Measurements from ENCODE around the gene ARHGEF10L. TPM values are rescaled to one million over a fixed set of nuclear protein-coding genes. Genes with fewer than 3 reads are reported as not detected.

Gene ARHGEF10L
- total and polyA plus RNA-seq, 8 donors = 36.2 to 104 (median 52.8) TPM

DNA sequence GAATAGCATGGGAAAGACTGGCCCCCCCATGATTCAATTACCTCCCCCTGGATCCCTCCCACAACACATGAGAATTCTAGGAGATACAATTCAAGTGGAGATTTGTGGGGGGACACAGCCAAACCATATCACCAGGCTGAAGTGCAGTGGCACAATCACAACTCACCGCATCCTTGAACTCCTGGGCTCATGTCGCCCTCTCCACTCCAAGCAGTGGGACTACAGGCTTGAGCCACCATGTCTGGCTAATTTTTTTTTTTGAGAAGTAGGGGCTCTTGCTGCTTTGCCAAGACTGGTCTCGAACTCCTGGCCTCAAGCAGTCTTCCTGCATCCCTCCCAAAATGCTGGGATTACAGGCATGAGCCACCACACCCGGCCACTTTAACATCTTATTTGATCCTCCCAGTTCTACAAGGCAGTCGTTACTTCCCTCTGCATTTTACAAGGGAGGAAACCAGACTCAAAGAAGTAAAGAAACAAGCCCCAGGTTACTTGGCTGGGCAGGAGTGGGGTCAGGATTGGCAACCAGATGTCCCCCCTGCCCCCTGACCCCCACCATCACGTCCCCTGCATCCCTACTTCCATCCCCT lies 188.7 kb downstream of the ARHGEF10L start:
- no peak for DNase-seq
- intact Hi-C loops (cut with DNase I) = no loop called here
- H3K4me3 ChIP-seq = no peak overlapping the region
- no peaks in the 10 kb centered on the region for H3K36me3 ChIP-seq
- no peak for ATAC-seq
- TF ChIP-seq, protein P1, sequence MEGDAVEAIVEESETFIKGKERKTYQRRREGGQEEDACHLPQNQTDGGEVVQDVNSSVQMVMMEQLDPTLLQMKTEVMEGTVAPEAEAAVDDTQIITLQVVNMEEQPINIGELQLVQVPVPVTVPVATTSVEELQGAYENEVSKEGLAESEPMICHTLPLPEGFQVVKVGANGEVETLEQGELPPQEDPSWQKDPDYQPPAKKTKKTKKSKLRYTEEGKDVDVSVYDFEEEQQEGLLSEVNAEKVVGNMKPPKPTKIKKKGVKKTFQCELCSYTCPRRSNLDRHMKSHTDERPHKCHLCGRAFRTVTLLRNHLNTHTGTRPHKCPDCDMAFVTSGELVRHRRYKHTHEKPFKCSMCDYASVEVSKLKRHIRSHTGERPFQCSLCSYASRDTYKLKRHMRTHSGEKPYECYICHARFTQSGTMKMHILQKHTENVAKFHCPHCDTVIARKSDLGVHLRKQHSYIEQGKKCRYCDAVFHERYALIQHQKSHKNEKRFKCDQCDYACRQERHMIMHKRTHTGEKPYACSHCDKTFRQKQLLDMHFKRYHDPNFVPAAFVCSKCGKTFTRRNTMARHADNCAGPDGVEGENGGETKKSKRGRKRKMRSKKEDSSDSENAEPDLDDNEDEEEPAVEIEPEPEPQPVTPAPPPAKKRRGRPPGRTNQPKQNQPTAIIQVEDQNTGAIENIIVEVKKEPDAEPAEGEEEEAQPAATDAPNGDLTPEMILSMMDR (IDR thresholded peaks at IDR 0.05) = no peak
- H3K27ac ChIP-seq = no peak overlapping the region
- no peaks in the 10 kb centered on the region for H3K27me3 ChIP-seq
- H3K9me3 ChIP-seq = no peaks in the 10 kb centered on the region
- H3K4me1 ChIP-seq = no peaks in the 10 kb centered on the region
- FAIRE-seq = no peak
- 87 to 90% methylated on average over 6 of the region's 6 CpGs for WGBS, 2 donors

DNA sequence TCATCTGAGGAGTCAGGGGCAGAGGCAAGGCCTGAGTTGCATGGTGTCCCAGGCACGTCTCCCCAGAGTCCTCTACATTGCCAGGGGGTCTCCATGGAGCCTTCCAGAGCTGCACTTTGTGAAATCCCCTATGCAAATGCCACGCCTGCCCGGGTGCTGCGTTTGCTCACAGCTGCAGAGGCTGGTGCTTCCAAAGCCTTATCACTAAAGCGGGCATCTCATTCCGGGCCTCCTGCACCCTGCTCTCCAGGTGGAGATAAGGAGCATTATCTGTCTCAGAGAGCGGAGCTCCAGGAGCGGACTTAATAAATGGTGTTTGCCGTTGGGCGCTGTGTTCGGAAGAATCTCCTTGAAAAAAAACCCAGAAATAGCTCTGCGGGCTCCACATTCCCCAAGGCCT lies 189.8 kb downstream of the ARHGEF10L start:
- no peak for ATAC-seq

DNA sequence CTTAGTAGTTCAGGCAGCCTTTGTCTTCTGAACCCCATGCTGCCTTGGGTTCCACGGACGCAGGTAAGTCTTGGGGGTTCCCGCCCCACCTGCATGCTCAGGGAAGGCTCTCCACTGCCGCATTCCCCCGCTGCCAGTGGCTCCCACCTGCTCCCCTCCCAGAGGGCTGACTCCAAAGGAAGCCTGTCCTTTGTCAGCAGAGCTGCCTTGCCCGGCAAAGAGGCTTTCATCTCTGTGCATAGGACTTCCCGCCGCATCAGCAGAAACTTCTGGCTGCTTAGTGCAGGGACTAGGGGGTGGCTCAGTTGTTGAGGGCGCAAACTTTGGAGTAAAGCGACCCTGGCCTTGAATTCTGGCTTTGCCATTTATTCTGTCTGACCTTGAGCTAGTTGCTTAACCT lies 190.4 kb downstream of the ARHGEF10L start:
- H3K36me3 ChIP-seq = no peaks in the 10 kb centered on the region
- ATAC-seq (no peak), FAIRE-seq (no peak), DNase-seq (no peak)
- no peaks in the 10 kb centered on the region for H3K4me1 ChIP-seq
- TF ChIP-seq, protein P1 (IDR thresholded peaks at IDR 0.05) = no peak
- no peak overlapping the region for H3K4me3 ChIP-seq
- H3K9me3 ChIP-seq = no peaks in the 10 kb centered on the region
- H3K27ac ChIP-seq = no peak overlapping the region
- 55 to 65% methylated on average over 10 of the region's 10 CpGs for WGBS, 2 donors
- no peaks in the 10 kb centered on the region for H3K27me3 ChIP-seq
- intact Hi-C loops (cut with DNase I) = no loop called here

More for the DNA sequence above, 189.8 kb downstream of the ARHGEF10L start:
- Histone ChIP-seq H3K36me3 (no peaks in the 10 kb centered on the region), H3K4me3 (no peak overlapping the region), H3K4me1 (no peaks in the 10 kb centered on the region), H3K27ac (no peak overlapping the region), H3K27me3 (no peaks in the 10 kb centered on the region), H3K9me3 (no peaks in the 10 kb centered on the region)
- TF ChIP-seq, protein P1 (IDR thresholded peaks at IDR 0.05) = no peak
- intact Hi-C loops (cut with DNase I) = no loop called here
- no peak for FAIRE-seq
- DNase-seq = no peak
- WGBS, 2 donors = 48 to 54% methylated on average over 12 of the region's 12 CpGs

DNA sequence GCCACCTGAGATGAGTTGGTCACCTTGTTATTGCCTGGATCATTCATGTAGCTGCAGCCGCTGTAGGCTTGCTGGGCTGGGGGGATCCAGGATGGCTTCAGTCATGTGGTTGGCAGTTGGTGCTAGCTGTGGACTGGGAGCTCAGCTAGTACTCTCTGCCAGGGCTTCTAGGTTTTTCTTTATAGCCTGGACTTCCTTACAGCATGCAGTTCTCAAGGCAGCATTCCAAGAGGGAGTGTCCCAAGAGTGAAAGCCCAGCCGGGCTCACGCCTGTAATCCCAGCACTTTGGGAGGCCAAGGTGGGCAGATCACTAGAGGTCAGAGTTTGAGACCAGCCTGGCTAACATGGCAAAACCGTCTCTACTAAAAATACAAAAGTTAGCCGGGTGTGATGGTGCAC lies 192.0 kb downstream of the ARHGEF10L start:
- WGBS, 2 donors = 78 to 88% methylated on average over 5 of the region's 5 CpGs
- intact Hi-C loops (cut with DNase I) = no loop called here
- Histone ChIP-seq H3K4me1 (no peaks in the 10 kb centered on the region), H3K27me3 (no peaks in the 10 kb centered on the region), H3K36me3 (no peaks in the 10 kb centered on the region), H3K4me3 (no peak overlapping the region), H3K9me3 (no peaks in the 10 kb centered on the region), H3K27ac (no peak overlapping the region)
- TF ChIP-seq, protein P1 (IDR thresholded peaks at IDR 0.05) = no peak
- no peak for DNase-seq
- FAIRE-seq = no peak
- no peak for ATAC-seq

DNA sequence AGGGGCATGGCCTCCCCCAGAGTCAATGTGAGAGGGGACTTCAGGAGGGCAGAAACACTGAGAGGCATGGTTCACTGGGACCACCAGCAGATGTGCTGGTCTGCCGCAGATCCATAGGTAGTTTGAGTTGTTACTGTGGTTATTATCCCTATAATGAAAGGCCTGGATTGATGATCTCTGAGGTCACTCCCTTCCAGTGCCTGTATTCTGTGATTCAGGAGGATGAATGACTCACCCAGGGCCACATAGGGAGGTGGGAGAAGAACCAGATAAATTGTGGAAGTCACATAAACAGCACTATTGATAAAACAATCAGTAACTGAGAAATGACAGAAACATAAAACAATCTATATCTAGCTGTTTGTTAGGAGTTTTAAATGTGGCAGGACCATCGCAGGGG lies 193.0 kb downstream of the ARHGEF10L start:
- H3K4me3 ChIP-seq = no peak overlapping the region
- no peaks in the 10 kb centered on the region for H3K9me3 ChIP-seq
- TF ChIP-seq, protein P1 (IDR thresholded peaks at IDR 0.05) = no peak
- H3K4me1 ChIP-seq = no peaks in the 10 kb centered on the region
- H3K27me3 ChIP-seq = no peaks in the 10 kb centered on the region
- intact Hi-C loops (cut with DNase I) = no loop called here
- WGBS, 2 donors = 79 to 87% methylated on average over 2 of the region's 2 CpGs
- ATAC-seq = no peak
- no peaks in the 10 kb centered on the region for H3K36me3 ChIP-seq
- FAIRE-seq = no peak
- no peak for DNase-seq
- H3K27ac ChIP-seq = no peak overlapping the region
